GM18505 (cell line): Measurements from ENCODE around the gene KHDC1L.

Experiments
- ATAC-seq: cut with Tn5 transposase; IDR thresholded peaks from one replicate; pipeline ENCODE4 v1.9.1; 2021; ENCODE audit not compliant: unreplicated experiment
- POLR2A ChIP-seq: IDR thresholded peaks from 4 replicates; pipeline ENCODE4 v1.6.1; 2011; ENCODE audit warnings: borderline replicate concordance; ENCODE audit not compliant: insufficient read depth, insufficient read length; ENCODE audit errors: extremely low read depth

The KHDC1L gene

DNA sequence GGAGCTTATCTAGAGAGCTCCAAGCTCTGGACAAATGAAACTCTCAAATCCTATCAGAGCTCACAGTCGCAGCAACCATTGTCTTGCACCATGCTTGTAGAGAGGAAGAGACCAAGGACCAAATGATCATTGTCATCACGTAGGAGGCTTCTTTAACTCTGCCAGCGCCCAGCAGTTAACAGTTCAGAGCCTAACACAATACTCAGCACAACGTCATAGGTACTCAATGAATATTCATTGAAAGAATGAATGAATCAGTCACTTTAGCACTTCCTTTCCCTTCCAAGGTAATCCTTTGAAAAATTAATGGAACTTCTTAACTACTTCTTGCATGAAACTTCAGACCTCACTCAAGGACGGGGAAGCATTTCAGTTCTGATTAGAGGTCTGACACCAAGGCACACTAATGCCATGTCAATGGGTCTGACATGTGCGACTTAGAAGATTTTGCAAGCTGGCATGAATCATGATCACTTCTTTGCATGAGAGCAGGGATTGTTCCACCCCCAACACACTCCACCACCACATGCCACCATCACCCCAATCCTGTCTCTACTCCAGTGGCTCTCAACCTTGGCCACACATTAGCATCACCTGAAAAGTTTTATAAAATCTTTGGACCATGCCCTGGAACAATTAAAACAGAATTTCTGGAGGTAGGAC lies 45.1 kb downstream of the KHDC1L start:
- no peak for ATAC-seq
- TF ChIP-seq POLR2A: no peak

DNA sequence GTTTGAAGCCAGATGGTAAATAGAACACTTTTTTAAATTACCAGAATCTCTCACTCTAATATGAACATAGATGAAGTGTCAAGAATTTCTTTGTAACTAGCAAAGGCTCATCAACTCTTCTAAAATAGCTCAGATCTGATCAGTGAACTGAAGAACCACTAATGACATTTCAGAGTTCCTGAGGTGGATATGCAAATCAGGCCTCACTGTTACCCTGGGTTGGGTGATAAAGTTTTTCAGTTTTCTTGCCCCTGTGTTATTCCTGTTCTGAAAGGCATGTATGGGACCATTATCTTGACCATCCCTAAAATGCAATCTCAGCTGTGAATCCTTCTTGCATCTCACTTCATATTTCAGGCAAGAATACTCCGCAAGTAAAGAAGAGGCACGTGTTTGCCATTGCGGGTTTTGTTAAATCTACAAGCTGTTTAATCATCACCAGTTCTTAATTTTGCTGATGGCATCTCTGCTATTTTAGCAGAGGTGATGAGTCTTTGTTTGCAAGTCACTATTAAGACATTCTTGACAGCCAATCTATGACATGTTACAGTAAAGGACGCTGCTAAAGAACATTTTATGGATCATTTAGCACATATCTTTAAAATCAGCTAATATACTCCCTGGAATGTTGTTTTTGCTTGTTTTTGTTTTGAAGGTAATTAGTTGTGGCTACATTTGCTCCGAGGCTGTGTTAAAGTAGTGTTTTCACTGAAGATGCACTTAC lies 47.9 kb downstream of the KHDC1L start:
- ATAC-seq: peak; percentile 57
- no peak for TF ChIP-seq POLR2A

DNA sequence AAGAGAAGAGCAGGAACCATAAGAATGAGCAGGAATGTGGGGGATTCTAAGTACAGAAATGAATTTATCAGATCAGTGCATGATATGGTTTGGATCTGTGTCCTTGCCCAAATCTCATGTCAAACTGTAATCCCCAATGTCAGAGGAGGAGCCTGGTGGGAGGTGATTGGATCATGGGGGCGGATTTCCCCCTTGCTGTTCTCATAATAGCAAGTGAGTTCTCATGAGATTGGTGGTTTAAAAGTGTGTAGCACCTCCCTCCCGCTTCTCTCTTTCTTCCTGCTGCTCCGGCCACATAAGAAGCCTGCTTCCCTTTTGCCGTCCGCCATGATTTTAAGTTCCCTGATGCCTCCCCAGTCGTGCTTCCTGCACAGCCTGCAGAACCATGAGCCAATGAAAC lies 49.2 kb downstream of the KHDC1L start:
- no peak for TF ChIP-seq POLR2A
- no peak for ATAC-seq

DNA sequence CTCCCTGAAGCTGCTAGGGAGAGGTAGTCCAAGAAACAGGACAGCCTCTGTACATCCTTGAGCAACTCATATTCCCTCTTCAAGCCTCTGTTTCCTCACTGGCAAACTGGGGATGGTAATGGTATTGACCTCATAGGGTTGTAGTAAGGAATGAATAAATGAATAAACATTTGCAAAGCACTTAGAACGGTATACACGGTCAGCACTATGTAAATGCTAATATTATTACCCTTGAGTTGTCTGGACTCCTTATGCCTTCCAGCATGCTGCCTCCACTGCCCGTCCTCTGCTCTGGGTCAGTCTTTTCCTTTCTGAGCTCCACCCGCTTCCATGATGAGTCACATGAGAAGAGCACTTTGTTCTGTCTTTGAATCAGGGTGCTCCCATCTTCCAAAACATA lies 50.6 kb downstream of the KHDC1L start:
- no peak for ATAC-seq
- no peak for TF ChIP-seq POLR2A
